ENCODE results near the gene TMEM129.

DNA sequence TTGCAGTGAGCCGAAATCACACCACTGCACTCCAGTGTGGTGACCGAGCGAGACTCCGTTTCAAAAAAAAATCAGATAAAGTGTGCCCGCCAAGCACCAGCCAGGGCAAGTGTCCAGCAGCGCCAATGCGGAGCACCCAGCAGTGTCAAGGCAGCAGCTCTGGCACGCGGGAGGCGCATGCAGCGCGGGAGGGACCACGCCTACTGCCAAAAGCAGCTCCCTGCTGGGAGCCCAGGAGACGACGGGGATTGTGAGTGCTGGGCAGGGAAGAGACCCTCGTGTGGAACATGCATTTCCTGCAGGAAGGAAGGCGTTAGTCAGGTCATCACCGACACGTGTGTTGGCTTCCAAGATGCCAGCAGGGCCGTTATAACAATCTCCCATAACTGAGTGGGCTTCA lies 47.5 kb downstream of the TMEM129 start:
- TF ChIP-seq ESRRG (CRISPR knock-in tag; IDR thresholded peaks at IDR 0.05) (no peak), ZFP30 (CRISPR knock-in tag; IDR thresholded peaks at IDR 0.05) (no peak)
- TF ChIP-seq, protein P1, sequence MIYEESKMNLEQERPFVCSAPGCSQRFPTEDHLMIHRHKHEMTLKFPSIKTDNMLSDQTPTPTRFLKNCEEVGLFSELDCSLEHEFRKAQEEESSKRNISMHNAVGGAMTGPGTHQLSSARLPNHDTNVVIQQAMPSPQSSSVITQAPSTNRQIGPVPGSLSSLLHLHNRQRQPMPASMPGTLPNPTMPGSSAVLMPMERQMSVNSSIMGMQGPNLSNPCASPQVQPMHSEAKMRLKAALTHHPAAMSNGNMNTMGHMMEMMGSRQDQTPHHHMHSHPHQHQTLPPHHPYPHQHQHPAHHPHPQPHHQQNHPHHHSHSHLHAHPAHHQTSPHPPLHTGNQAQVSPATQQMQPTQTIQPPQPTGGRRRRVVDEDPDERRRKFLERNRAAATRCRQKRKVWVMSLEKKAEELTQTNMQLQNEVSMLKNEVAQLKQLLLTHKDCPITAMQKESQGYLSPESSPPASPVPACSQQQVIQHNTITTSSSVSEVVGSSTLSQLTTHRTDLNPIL (CRISPR knock-in tag; IDR thresholded peaks at IDR 0.05; ENCODE audit: low read depth): no peak

Data from SK-N-SH treated with all-trans-retinoic acid at 6 μM for 48 hours (cell line).